GM06990 (cell line): Measurements from ENCODE around the gene ZNF200.
A peak's percentile ranks its signal among the peaks of the same experiment; 100 is the strongest.
"Not testable (repeated sequence)": the region's sequence is repeated elsewhere in the genome, so short reads cannot be mapped to it uniquely, and the experiment has no call there.

Experiments
- DNase-seq: peaks from one replicate; pipeline ENCODE4 v3.0.0-alpha.2; 2011; ENCODE audit not compliant: insufficient read length; ENCODE audit errors: extremely low read depth
- H3K27me3 ChIP-seq: replicated peaks from 2 replicates; pipeline ENCODE4 v1.6.0; 2011; ENCODE audit warnings: low read length; ENCODE audit not compliant: control insufficient read depth, insufficient read depth
- H3K36me3 ChIP-seq: 2 replicates; pipeline ENCODE4 v1.5.1; 2011; ENCODE audit warnings: low read length; ENCODE audit not compliant: control insufficient read depth, insufficient read depth
- H3K4me3 ChIP-seq: replicated peaks from 2 replicates; pipeline ENCODE4 v1.5.1; 2011; ENCODE audit warnings: low read depth, mild to moderate bottlenecking, control low read depth, low read length
- CTCF ChIP-seq: IDR thresholded peaks from 2 replicates; pipeline ENCODE4 v1.5.1; 2011; ENCODE audit warnings: low read length, control low read depth, mild to moderate bottlenecking, inconsistent platforms; ENCODE audit not compliant: insufficient read depth, poor library complexity, severe bottlenecking

Gene ZNF200

GRCh38 chr16:3183445-3184139 is 51.4 kb downstream of the ZNF200 start:
- H3K27me3 ChIP-seq, result no peaks in the 10 kb centered on the region; the same call in none of the 2 replicates
- H3K4me3 ChIP-seq, result peak overlapping the region; percentile 58
- H3K36me3 ChIP-seq, result no peaks in the 10 kb centered on the region
- no peak for TF ChIP-seq CTCF
- peak; percentile 44 for DNase-seq

GRCh38 chr16:3182608-3183444 is 52.1 kb downstream of the ZNF200 start:
- DNase-seq, result peak; percentile 78
- TF ChIP-seq CTCF, result peak; percentile 55
- no peaks in the 10 kb centered on the region; the same call in none of the 2 replicates for H3K27me3 ChIP-seq
- no peaks in the 10 kb centered on the region for H3K36me3 ChIP-seq
- peak overlapping the region; percentile 58 for H3K4me3 ChIP-seq

GRCh38 chr16:3182293-3182607 is 52.7 kb downstream of the ZNF200 start:
- not testable (repeated sequence) for H3K27me3 ChIP-seq, H3K36me3 ChIP-seq, DNase-seq, H3K4me3 ChIP-seq

GRCh38 chr16:3180445-3180878 is 54.5 kb downstream of the ZNF200 start:
- no peak for TF ChIP-seq CTCF
- Histone ChIP-seq H3K36me3 (no peaks in the 10 kb centered on the region), H3K4me3 (no peak overlapping the region), H3K27me3 (no peaks in the 10 kb centered on the region; the same call in none of the 2 replicates)
- no peak for DNase-seq

- Histone ChIP-seq H3K4me3 (no peak overlapping the region), H3K36me3 (no peaks in the 10 kb centered on the region), H3K27me3 (no peaks in the 10 kb centered on the region; the same call in none of the 2 replicates)
- DNase-seq, result no peak
- no peak for TF ChIP-seq CTCF
Observed at GRCh38 chr16:3179651-3180050, 55.3 kb downstream of the ZNF200 start.
